NCI-H2171 (cell line): ENCODE results near the gene CRY2.
"Not testable (repeated sequence)": the region's sequence is repeated elsewhere in the genome, so short reads cannot be mapped to it uniquely, and the experiment has no call there.

ENCODE experiments used
- DNase-seq: peaks from one replicate; lab custom pipeline; 2025; lab: John Stamatoyannopoulos, UW

CRY2 gene

DNA sequence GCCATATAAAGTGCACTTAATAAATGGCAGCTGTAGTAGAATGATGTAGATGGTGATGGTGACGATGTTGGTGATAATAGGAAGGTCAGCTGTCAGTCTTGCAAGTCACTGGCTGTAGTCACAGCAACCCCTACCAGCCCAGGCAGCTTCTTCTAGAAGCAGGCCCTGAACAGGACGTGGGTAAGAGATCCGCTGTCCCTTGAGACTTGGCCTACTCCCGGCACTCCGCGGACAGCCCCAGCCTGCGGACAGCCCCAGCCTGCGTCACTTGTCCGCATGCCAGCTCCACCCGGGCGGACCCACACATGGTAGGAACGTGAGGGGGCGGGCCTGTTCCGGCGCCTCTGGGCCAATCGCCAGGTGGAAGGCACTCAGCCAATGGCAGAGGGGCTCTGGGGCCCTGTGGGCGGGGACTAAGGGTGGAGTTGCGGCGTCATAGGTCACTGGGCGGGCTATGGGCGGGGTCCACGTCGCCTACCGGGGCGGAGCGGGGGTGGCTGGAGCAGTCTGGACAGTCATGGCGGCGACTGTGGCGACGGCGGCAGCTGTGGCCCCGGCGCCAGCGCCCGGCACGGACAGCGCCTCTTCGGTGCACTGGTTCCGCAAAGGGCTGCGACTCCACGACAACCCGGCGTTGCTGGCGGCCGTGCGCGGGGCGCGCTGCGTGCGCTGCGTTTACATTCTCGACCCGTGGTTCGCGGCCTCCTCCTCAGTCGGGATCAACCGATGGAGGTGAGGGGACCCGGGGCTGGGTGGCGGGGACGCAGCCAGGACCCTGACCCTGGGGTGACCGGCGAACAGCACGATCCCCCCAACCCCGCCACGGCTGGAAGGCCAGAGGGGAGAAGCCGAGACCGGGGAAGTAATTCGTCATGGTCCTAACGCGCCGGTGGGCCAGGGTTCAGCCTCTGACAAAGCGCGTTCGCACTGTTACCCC, at the start of gene CRY2:
Gene CRY2 (plus strand): TSS at position 502 of the 937 bp plus-strand sequence. CDS start 16 bp downstream, at position 518.
- DNase-seq: peak; percentile 96

DNA sequence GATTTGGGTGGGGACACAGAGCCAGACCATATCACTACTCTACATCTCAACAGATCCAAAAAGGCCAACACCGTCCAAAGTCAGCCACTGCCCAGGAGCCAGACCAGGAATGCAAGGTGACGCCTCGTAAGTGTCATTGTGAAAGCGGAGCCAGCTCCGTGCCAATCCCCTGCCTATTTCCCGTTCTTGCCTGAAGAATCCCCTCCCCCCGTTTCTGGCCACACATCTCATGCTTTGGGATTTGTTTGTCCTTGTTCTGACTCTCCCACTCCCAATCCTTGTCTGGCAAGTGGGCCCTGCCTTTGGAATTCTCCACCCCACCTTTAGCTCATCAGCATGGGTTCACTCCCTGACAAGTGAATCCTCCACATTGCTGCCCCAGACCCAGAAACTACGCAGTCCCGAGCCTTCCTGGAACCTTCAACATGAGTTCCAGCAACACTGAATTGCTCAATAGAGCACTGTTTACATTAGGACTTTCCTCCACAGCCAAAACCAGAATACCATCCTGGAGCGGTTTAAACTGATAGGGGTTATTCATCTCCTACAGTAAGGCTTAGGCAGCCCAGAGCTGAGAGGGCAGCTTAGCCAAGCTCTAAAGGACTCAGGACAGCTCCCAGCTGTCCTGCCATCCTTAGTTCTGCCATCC, 48.4 kb upstream of the CRY2 start:
- DNase-seq: no peak

DNA sequence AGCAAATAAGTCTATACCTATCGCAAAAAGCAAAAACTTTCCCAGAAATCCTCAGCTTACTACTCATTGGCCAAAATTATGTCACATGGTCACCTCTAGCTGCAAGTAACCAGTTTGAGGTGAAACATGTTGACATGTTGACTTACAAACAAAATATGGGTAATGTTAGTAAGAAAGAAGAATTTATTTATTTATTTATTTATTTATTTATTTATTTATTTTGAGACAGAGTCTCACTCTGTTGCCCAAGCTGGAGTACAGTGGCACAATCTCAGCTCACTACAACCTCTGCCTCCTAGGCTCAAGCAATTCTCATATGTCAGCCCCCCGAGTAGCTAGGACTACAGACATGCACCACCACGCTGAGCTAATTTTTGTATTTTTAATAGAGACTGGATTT, 47.7 kb upstream of the CRY2 start:
- DNase-seq: no peak

DNA sequence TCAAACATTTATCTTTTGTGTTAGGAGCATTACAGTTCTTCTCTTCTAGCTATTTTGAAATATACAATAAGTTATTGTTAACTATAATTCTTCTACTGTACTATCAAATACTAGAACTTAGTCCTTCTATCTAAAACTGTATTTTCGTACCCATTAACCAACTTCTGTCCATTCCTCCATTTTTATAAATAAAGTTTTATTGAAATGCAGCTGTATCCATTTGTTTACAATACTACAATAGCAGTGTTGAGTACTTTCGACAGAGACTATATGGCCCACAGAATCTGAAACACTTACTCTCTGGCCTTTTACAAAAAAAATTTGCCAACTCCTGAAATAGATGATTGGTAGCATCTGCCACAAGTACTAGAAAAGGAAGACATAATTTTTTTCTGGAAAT, 47.0 kb upstream of the CRY2 start:
- DNase-seq: no peak

DNA sequence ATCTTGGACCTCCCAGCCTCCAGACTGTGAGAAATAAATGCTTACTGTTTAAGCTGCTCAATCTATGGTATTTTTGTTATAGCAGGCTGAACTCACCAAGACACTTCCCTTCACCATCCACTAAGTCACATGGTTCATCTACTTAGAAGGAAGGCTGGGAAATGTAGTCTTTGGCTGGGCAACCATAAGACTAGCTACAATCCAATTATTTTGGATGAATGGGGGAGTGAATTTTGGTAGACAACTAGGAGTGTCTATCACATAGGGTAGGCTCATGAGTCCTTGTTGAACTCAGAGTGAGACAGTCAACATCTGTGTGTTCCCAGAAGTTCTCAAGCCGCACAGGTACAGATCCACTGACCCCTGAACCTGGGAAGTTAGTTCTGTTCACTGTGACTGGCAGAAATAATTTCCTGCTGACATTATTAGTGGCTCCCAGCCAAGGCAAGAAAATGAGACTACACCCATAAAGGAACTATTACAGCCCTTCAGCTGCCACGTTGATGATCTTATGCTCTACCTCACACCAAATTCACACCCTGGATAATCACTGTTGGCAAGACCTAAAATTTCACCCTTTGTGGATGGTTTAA, 45.5 kb upstream of the CRY2 start:
- no peak for DNase-seq

DNA sequence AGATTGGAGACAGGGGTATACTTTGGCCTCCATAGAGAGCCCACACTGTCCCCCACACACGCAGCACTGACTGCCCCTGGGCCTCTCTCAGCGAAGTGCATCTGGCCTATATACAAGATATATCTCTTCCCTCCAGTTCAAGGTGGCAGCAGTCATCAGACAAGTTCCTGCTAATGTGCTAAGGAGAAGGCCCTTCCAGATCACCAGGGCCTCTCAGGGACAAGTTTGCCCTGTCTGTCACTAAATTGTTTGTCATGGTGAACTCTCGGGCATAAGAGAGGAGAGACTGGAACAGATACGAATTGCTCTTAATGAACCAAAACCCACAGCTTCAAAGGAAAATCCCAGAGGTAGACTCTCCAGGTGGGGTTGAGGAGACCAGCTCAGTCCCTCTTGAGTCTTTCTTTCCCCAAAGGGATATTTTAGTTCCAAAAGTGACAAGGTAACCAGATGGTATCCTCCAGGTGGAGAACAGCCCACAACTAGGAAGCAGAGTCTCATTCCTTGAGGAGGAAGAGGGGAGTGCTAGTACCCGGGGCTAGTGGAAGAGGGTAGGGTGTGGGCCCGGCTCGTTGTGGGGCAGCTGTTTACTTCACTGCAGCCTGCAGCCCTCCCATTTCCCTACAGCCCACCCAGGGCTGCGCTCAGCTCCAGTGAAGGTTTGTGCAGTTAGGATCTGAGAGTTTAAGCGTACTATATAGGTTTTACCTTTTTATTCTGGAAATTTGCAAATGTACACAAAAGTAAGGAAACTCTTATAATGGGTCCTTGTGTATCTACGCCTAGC, 44.6 kb upstream of the CRY2 start:
- no peak for DNase-seq

GRCh38 chr11:45803971-45804760, 43.1 kb upstream of the CRY2 start:
- DNase-seq: peak; percentile 40

DNA sequence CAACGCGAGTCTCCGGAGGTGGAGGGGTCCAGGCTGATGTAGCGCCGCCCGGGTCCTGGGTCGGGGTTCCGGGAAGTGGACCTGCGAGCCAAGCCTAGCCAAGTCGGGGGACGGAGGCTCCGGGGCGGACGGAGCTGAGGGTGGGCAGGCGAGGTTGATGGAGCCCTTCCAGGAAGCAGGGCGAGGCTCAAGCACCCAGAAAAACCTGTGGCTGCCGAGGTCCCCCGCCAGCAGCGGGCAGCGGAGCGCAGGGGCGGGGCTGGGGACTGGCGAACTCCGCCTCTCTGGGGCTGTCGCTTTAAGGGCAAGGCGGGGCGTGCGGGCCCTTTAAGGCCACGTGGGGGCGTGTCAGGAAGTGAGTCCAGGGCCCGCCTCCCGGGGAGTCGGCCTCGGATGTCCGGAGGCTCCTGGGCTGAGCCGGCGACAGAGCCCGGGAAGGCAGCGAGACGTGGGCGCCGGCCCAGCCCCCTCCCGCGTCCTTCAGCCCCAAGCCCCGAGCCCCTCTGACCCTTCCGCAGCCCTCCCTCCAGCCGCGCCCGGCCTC, 42.4 kb upstream of the CRY2 start, which contains the start of gene SLC35C1:
Gene SLC35C1 (plus strand): TSS at position 389 of the 544 bp plus-strand sequence. CDS start 653 bp downstream, outside the sequence.
- peak; percentile 96 for DNase-seq

- peak; percentile 40 for DNase-seq
Observed at GRCh38 chr11:45805305-45806071, 41.8 kb upstream of the CRY2 start.

DNA sequence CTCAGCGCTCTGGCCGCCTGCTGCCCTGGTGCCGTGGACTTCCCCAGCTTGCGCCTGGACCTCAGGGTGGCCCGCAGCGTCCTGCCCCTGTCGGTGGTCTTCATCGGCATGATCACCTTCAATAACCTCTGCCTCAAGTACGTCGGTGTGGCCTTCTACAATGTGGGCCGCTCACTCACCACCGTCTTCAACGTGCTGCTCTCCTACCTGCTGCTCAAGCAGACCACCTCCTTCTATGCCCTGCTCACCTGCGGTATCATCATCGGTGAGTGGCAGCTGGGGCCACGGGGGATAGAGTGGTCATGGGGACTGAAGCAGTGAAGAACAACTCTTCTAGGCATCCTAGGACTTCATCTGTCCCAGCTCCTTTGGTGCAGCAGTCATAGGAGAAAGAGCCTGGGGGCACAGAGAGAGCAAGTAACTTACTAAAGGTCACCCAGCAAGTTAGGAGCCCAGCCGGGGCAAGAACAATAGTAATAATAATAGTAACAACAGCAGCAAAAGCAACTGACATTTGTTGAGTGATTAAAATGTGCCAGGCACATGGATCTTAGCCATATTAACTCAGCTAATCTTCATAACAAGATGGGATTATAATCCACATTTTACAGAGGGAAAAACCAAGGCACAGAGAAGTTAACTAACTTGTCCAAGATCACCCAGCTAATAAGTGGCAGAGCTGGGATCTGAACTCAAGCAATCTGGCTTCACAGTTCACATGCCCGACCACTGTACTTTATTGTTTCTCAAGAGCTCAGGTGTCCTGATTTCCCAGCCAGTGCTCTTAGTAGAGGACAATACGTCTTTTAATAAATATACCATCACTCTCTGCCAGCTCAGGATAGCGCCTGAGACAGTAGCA, 41.0 kb upstream of the CRY2 start:
- no peak for DNase-seq

DNA sequence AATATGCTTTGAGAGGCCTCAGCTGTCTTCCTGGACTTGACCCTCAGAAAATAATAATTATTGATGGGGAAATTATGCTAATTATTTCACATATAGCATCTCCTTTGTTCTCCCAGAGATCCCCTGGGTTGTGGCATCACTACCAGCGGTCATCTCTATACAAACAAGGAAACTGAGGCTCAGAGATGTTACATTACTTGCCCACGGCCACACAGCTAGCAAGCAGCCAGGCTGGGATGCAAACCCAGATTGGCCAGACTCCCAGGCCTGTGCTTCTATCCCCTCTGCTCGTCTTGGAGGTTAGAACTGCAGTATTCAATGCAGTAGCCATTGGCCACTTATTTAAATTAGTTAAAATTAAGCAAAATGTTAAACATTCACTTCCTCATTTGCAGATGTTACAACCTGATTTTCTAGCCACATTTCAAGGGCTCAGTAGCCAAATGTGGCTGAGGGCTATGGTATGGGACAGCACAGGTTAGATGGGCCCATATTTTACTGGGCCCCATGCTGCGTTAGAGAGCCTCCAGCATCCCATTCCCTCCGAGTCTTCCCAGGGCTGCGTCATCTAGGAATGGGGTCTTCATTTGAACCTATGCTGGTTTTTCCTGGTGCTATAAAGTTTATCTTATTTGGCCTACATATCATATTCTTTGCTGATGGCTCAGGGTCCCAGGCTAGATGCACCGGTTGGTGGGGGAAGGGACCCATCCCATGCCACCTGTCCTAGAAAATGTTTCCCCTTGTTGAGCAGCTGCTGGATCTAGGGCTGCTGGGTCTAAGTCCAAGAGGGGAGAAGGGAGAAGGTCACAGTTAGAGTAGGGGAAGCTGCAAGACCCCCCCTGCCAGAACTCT, 40.1 kb upstream of the CRY2 start:
- no peak for DNase-seq

DNA sequence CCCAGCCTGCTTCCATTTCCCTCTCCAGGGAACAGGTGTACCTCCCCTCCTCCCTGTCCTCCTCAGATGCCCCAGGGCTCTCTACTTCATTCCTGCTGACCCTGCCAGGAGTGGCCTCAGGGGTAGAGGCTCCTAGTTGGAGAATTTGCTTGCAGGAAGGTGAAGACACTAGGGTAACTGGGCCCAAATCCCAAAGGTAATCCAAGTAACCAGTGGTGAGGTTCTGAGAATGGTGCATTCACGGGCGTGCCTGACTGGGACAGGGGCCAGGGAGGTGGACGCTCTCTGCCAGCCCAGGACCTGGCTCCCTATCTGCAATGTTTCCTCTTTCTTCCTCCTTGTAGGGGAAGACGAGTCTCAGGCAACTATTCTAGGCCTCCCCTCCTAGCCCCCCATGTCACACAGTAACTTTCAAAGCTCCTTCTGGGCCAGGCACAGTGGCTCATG, 39.5 kb upstream of the CRY2 start:
- no peak for DNase-seq

GRCh38 chr11:45808427-45808826, 38.8 kb upstream of the CRY2 start:
- not testable (repeated sequence) for DNase-seq

DNA sequence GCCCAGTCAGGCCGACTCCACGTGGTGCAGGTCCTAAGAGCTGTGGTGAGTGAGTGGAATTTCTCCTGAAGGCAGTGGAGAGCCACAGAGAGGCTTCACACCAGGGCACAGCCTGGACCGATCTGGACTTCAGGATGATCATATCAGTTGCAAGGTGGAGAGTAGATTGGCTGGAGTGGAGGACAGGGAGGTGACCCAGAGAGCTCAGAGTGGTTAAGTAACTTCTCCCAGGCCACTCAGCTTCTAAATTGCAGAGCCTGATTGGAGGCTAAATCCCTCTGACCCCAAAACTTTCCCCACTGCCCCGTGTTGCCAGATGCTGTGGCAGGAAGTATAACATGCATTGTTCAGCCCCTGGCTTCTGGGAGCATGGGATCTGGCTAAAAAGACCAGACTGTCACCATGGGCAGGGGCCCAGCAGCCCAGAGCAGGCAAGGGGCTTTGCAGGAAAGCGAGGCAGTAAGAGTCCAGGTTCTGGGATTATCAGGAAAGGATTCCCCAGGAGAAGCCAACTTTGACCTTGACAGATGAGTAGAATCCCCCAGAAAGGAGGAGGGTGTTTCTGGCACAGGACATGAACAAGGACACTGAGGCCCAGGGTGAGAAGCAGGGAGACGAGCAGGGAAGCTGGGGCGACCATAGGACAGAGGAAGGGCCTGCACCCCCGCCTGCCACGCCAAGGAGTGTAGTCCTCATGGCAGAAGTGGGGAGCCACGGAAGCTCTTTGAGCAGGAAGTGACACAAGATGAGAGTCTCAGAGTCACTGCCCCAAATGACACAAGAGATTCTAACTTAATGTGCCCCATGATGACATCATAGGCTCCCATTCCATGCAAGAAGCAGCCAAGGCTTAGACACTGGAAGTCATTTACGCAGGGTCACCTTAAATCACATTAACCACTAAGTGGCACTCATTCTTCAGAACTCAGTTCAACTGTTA, 37.5 kb upstream of the CRY2 start:
- DNase-seq: no peak

DNA sequence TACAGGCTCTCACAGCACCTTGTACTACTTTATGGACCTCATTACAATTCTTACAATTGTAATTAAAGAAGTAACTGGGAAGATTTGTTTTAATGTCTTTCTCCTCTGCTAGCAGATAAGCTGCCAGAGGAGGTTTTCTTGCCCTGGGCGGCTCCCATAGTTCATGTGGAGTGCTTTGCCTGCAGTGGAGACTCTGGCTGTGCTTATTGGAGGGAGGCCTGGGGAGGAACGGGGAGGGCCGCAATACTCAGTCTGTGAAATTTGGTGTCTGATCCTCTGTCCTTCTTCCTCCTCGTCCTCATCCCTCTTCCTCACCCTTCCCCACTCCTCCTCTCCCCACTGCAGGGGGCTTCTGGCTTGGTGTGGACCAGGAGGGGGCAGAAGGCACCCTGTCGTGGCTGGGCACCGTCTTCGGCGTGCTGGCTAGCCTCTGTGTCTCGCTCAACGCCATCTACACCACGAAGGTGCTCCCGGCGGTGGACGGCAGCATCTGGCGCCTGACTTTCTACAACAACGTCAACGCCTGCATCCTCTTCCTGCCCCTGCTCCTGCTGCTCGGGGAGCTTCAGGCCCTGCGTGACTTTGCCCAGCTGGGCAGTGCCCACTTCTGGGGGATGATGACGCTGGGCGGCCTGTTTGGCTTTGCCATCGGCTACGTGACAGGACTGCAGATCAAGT, 36.7 kb upstream of the CRY2 start:
- no peak for DNase-seq

- no peak for DNase-seq
Observed at GRCh38 chr11:45811109-45811435, 36.2 kb upstream of the CRY2 start.
